GM21737 (cell line): ENCODE results near the gene HIVEP3.
A peak's percentile ranks its signal among the peaks of the same experiment; 100 is the strongest.

ENCODE experiments used
- ATAC-seq: cut with Tn5 transposase; IDR thresholded peaks from one replicate; pipeline ENCODE4 v1.9.1; 2021; ENCODE audit warnings: mild to moderate bottlenecking, moderate library complexity; ENCODE audit not compliant: unreplicated experiment

Gene HIVEP3

DNA sequence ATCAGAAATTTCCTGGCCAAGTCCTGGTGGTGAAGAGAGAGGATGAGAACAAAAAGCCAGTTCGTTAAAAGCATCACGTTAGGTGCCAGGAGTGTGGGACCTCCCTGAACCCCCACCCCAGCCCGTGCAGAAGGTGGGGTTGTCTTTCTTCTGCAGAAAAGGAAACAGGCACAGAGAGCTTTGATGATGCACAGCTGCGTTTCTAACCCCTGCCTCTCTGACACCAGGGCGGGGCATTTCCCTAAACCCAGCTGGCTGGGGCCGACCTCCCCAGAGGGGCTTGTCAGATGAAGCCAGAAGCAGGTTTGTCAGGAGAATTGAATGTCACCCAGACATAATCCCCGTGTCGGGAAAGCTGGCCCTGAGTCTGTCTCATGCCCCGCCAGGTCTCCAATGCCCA is 244.9 kb downstream of the HIVEP3 start:
- ATAC-seq: peak; percentile 34

DNA sequence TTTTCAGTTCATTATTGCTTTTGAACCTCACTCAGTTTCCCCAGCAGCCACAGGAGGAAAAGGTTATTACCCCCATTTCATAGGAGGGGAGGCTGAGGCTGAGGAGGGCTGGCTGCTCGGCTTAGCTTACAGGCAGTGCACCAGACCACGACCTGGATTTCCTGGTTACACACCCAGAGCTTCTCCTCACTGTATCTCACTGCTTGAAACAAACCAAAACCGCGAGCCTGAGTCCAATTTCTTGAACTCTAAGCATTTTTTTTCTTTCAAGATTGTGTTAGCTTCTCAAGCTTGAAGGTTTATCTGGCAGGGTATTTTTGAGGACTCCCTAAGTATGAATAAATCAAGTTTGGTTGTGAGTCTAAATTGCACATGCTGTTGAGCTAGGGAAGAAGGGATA is 245.3 kb downstream of the HIVEP3 start:
- peak; percentile 55 for ATAC-seq

- ATAC-seq: no peak
Measured at GRCh38 chr1:41672641-41673361, 245.9 kb downstream of the HIVEP3 start.

DNA sequence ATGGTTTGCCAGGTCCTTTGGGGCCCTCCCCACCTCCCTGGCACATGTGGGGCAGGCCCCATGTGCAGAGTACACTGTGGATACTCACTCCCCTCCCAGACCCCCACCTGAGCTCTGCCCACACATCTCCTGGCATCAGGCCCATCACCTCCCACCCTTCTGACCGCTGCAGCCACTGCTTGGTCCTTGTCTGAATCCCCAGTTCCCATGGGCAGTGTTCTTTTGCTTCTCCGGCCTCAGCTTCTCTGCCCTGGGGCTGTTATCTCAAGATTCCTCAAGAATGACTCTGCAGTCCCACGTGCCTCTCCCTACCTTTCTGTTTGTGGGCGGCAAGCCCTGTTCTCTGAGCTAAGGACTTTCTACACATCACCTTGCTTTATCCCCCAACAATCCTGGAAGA is 246.5 kb downstream of the HIVEP3 start:
- ATAC-seq: no peak

GRCh38 chr1:41671116-41671755 is 247.5 kb downstream of the HIVEP3 start:
- ATAC-seq: no peak

DNA sequence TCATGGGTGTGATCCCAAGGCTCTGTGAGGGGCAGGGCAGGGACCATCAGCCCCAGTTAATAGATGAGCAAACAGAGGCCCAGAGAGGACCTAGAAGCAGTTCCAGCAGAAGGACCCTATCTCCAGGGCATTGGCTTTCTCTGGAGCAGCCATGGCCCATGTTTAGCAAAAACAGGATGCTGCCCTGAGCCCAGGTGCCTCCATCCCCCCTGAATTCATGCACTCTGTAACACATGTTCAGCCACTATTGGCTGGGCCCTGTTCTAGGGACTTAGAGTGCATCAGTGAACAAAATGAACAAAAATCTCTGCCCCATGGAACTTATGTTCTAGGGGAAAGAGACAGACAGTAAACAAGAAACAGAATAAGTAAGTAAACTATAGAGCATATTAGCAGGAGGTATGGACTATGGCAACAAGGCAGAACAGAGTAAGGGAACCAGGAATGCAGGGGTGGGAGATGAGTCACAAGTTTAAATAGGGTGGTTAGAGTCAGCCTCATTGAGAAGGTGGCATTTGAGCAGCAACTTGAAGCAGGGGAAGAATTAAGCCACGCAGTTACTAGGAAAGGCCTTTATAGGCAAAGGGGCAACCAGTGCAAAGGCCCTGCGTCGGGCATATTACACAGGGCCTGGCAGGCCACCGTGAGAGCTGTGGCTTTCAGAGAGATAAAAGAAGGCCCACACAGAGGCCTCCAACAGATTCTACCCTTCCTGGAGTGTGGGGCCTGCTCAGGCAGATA is 248.3 kb downstream of the HIVEP3 start:
- no peak for ATAC-seq

DNA sequence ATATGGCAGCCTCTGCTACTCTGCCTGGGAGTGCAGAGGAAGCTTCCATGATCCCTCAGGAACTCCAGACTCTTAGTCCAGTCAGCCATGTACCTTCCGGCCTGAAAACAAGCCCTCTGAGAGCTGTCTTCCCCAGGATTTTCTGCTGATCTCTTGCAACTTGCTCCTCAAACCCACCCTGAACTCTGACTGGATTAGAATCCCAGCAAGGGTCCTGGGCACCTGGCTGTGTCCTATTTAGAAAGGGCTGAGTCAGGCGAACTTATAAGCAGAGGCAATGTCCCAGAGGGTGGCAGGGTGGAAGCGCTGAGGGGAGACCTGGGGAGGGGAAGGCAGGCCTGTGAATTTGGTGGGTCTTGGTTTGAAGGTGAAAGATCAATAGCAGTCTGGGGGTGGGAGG is 249.8 kb downstream of the HIVEP3 start:
- no peak for ATAC-seq

DNA sequence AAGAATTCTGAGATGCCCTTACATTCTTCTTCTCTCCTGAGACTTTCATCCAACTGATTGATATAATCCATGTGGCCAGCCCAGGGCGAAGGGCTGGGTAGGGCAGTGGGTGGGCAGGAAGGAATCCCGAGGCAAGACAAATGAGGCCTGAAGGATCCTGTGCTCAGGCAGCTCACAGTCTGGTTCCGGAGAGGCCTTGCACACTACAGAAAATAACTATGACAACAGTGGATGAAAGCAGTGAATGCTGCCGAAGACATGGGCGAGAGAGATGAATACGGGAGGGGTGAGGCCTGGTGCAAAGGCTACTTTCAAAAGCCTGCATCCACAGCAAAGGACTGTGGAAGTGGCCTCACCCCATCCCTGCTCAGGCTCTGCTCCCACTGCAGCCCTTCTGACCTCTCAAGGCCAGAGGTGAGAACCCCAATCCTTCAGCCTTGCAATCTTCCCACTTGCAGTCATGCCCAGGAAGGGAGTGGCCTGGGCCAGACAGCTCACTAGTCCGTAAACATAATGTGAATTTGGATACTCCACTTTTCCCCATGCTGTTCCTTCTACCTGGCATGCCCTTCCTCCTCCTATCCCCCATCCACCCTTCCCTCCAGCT is 250.6 kb downstream of the HIVEP3 start:
- no peak for ATAC-seq

DNA sequence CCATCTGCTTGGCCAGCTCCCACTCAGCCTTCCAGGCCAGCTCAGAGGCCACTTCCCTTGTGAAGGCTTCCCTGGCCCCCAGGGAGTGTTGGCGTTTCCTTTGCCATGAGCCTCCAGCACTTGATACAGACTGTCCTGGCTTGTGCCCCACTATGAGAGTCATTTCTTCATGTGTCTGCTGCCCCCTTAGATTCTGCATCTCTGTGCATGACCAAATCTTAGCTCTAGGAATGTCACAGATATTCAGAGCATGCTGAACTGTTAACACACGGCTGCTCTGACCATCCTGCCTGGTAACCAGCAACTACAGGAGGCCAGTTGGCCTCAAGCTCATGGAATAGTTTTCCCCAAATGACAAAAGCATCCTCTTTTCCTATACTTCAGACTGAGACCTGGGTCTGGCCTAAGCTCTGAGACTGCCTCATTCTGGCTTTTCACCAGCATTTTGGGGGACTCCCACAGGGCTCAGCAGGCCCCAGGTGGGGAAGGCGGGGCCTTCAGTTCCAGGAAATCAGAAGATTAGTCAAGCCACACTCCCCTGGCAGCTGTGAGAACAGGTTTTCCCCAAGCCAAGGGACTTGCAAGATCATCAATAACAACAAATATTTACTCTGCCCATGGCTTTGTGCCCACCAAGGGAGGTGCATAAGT is 251.6 kb downstream of the HIVEP3 start:
- ATAC-seq: no peak

- no peak for ATAC-seq
Measured at GRCh38 chr1:41665962-41666917, 252.5 kb downstream of the HIVEP3 start.

DNA sequence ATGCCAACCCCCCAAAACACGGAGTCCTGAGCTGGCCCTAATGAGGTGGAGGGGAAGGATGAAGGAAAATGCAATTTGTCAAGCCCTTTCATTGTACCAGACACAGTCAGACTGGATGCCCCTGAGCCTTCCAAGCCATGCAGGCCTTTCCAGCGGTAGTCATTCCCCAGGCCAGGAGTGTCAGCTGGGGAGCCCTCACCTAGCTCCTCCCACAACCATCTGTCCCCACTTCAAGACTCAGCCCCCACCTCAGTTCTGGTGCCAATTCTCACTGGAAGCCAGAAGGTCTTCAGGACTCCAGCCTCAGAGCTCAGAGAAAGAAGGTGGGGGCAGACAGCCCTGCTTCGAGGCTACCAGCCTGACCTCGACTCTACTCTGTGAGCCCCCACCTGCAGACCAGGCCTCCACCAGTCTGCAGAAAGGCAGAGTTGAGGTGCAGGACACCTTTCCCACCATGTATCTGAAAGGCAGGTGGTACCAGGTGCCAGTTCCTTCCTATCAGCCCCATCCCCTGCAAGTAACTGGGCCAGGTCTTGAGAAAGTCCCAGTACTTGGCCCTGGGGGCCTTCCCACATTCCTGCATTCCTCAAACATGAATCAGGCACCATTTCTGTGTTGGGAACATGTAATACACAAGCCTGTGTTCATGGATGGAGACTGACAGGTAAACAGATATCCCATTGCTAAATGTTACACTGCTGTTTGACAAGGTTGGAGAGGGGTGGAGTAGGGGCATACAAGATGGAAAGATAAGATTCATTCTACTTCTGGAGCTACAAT is 253.7 kb downstream of the HIVEP3 start:
- ATAC-seq: no peak

DNA sequence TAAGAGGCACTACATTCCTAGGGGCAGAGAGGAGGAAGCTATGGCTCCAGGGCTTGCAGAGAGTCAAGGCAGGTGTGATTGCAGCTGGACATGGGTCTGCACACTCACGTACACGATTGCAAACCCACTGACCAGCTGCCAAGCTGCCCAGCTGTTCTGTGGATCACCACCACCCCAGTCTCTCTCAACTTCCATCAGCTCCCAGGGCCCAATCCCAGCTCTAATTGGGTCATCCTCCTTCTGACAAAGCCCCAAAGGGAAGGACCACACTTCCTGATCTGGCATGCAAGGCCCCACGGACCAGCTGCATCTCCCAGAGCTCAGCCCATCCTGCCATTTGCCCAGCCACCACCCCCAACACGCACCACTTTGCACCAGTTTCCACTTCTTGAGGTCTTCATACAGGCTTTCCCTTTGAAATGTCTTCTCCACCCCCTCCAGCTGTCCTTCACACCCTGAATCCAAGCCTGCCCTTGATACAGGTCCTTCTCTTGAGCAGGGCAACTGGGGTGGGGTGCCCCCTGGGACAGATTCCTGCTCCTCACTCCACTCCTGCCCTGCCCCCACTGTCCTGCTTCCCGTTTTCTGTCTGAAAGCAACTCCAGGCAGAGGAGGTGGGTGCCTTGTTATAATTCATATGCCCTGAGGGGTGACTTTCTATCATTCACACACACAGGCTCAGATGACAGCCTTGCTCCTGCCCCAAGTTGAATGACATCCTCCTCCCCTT is 254.9 kb downstream of the HIVEP3 start:
- ATAC-seq: no peak

GRCh38 chr1:41662765-41663437 is 255.8 kb downstream of the HIVEP3 start:
- ATAC-seq: no peak

DNA sequence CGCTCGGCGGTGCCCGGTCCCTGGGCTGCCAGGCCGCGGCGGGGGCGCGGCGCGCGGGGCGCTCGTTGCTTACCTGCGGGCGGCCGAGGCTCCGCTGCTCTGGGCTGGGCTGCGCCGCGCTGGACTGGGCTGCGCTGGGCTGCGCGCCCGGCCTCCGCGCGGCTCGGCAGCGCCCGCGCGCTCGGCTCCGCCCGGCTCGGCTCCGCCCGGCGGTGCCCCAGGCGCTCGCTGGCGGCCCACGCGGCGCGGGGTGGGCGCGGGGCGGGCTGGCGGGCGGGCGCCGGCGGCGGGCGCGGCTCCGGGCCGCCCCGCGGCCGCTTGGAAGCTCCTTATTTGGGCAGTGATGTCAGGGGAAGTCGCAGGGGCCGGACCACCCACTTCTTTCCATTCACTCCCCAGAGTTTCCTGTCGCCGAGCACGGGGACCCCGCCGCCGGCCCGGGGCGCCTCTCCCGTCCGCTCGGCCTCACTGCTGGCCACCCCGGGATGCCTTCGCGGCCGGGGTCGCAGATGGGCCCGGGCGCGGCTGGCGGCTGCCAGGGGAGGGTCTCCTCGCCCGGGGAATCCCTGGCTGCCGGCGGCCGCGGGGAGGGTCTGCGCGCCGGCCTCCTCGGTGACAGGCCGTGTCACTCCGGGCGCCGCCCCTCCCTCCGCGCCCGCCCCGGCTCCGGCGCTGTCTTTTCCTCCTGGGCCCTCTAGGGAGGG is 256.5 kb downstream of the HIVEP3 start:
- ATAC-seq: peak; percentile 67

DNA sequence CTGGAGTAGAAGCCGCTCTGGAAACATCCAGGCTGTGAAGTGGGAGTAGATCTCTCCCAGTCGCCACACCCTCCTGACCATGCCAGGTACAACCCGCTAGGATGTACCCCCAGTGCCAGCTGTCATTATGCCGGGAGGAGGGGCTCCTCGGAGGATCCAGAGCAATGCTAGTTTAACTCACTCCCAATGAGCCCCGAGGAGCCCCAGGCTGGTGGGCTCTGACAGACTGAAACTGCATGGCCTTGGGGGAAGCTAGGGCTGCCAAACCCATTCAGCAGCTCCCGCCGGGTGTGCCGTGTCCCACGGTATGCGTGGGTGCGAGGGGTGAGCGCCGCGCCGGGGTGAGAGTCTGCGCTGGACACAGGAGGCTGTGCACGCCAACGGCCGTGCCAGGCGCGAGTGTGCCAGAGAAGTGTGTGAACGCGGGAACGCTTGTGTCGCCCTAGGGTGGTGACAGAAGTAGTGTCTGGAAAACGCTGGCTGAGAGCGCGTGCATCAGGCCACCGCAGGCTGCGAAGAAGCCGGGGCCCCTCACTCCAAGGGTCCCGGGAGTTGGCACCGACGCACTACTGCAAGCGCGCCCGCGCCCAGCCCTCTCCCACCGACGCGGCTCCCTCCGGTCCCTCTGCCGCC is 257.2 kb downstream of the HIVEP3 start:
- ATAC-seq: peak; percentile 1

DNA sequence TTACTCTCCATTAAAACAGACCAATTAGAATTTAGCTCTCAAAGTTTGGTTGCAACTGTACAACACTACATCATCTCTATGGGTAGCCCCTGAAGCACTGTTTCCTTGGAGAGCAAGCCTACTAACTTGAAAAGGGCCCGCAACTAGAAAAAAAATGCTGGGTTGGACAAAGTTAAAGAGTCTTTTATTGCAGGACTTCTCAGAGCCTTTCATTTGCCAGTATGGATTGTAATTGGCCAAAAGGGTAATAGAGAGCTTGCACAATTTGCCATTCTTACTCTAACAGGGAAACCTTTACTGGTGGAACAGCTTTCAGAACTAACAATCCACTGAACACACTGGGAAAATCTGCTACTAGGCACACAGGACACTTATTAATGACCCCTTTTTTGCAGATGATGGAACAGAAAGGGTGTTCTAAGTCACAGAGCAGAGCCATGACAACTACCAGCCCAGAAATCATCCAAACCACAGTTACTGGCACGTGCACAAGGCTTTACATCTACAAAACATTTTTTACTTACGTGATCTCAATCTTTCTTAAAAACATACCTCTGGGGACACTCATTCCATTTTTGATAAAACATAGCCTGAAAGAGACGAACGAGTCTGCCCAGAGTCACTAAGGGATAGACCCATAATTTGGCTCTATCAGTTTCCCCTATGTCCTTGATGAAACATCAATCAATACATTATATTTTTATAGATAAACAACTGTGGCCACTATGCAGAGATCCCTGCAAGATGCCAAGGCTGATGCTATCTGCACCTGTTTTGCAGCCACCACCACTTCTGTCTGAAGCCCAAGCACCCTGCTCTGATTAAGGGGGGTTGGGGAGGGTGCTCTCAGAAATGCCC is 257.9 kb downstream of the HIVEP3 start:
- ATAC-seq: no peak
